K562 (cell line): ENCODE measurements around the gene TCEAL1. TPM values are rescaled to one million over a fixed set of nuclear protein-coding genes. Genes with fewer than 3 reads are reported as not detected.
"Not testable (repeated sequence)": the region's sequence is repeated elsewhere in the genome, so short reads cannot be mapped to it uniquely, and the experiment has no call there.

Experiments used
- ATAC-seq: fragments of 200-7000 bp; cut with Tn5 transposase; 3 replicates; pipeline ENCODE4 v1.9.1; 2020; ENCODE audit warnings: moderate library complexity
- BruUV-seq: library from RNA; stranded (reverse); fragments of 400-500 nt; replicated peaks from 2 replicates; lab custom pipeline; 2021; lab: Mats Ljungman, UMichigan
- CTCF ChIA-PET: fragments of 300-600 bp; formaldehyde crosslinking; extraction: SDS; loops from one replicate; lab custom pipeline; 2021; ENCODE audit warnings: low intra/inter-chr PET ratio; lab: Yijun Ruan, JAX
- POLR2A ChIA-PET: fragments of 300-600, 350-650 bp; sonication (Branson Sonifier 250); formaldehyde crosslinking; extraction: SDS; loops from one replicate; lab custom pipeline; 2021; ENCODE audit warnings: antibody characterized with exemption, inconsistent platforms; lab: Yijun Ruan, JAX
- DNase-seq, 4 experiments: peaks; one replicate each; pipeline versions ENCODE4 v3.0.0 to v3.0.0-alpha.2; 2011 to 2018; ENCODE audit warnings: low spot score in 3 of 4, mixed read lengths in 3 of 4; ENCODE audit errors: extremely low read depth in 1 of 4
- FAIRE-seq: peaks from 2 replicates; lab custom pipeline; 2011; peaks lifted over from hg19 to GRCh38; lab: Jason Lieb, UNC
- H2AFZ ChIP-seq: 2 replicates; pipeline ENCODE4 v1.6.0; 2011; ENCODE audit warnings: low read depth, low read length, control low read depth, inconsistent platforms
- H3K27ac ChIP-seq: fragments of 200-600 bp; 3 replicates; pipeline ENCODE4 v1.8.0; 2011; ENCODE audit warnings: low read depth, mild to moderate bottlenecking, control low read depth, inconsistent platforms, low read length, moderate library complexity, mixed read lengths; ENCODE audit errors: extremely low read depth
- H3K27me3 ChIP-seq, 2 experiments: fragments of 300-600 bp in 1 of 2; 2 replicates in 1 of 2; 3 replicates in 1 of 2; pipeline versions ENCODE4 v1.6.0 to v1.8.0; 2011; ENCODE audit warnings: inconsistent platforms in 2 of 2, low read length in 2 of 2, mild to moderate bottlenecking in 1 of 2, mixed read lengths in 1 of 2, moderate library complexity in 1 of 2; ENCODE audit not compliant: control insufficient read depth in 2 of 2, insufficient read depth in 2 of 2
- H3K36me3 ChIP-seq: fragments of 300-600 bp; 3 replicates; pipeline ENCODE4 v1.8.0; 2011; ENCODE audit warnings: mild to moderate bottlenecking, low read length, inconsistent platforms; ENCODE audit not compliant: control insufficient read depth, insufficient read depth
- H3K4me1 ChIP-seq, 2 experiments: fragments of 200-600 bp in 1 of 2; replicated peaks in 1 of 2; 2 replicates in 1 of 2; 3 replicates in 1 of 2; pipeline versions ENCODE4 v1.5.1 to v1.8.0; 2011; ENCODE audit warnings: inconsistent platforms in 2 of 2, low read length in 2 of 2, mild to moderate bottlenecking in 1 of 2, mixed read lengths in 1 of 2, moderate library complexity in 1 of 2; ENCODE audit not compliant: control insufficient read depth in 2 of 2, insufficient read depth in 2 of 2
- H3K4me2 ChIP-seq: 2 replicates; pipeline ENCODE4 v1.6.1; 2011; ENCODE audit warnings: low read length, control low read depth, inconsistent platforms, mixed read lengths; ENCODE audit not compliant: insufficient read depth
- H3K4me3 ChIP-seq: fragments of 200-600 bp; sonication (generic), shearing (Covaris generic); 2 replicates; pipeline ENCODE4 v1.5.1; 2016; ENCODE audit warnings: control low read depth, inconsistent platforms
- H3K79me2 ChIP-seq: fragments of 200-600 bp; 3 replicates; pipeline ENCODE4 v1.8.0; 2011; ENCODE audit warnings: low read length, inconsistent platforms; ENCODE audit not compliant: control insufficient read depth, insufficient read depth
- H3K9ac ChIP-seq, 2 experiments: 2 replicates each; pipeline versions ENCODE4 v1.6.0 to v1.6.1; 2011; ENCODE audit warnings: low read depth in 2 of 2, low read length in 2 of 2, control low read depth in 1 of 2, inconsistent platforms in 1 of 2, mild to moderate bottlenecking in 1 of 2, mixed read lengths in 1 of 2; ENCODE audit not compliant: insufficient read depth in 1 of 2
- H3K9me1 ChIP-seq: one replicate; pipeline ENCODE4 v1.6.0; 2011; ENCODE audit warnings: inconsistent platforms, mild to moderate bottlenecking, low read length, moderate library complexity; ENCODE audit not compliant: control insufficient read depth, insufficient read depth
- H3K9me3 ChIP-seq: replicated peaks from 2 replicates; pipeline ENCODE4 v1.5.1; 2011; ENCODE audit warnings: low read depth, low read length, inconsistent platforms; ENCODE audit not compliant: control insufficient read depth, insufficient read depth
- H4K20me1 ChIP-seq: replicated peaks from 2 replicates; pipeline ENCODE4 v1.6.1; 2011; ENCODE audit warnings: low read length, inconsistent platforms, mixed read lengths; ENCODE audit not compliant: control insufficient read depth, insufficient read depth
- FOSL1 ChIP-seq: fragments of 200-800 bp; sonication (Bioruptor generic); conservative IDR thresholded peaks from 2 replicates; pipeline ENCODE4 v1.6.1; 2016; ENCODE audit warnings: missing genetic modification characterization, missing compliant biosample characterization
- GTF2A2 ChIP-seq: IDR thresholded peaks from 2 replicates; pipeline ENCODE4 v1.6.1; 2016; ENCODE audit warnings: mild to moderate bottlenecking, missing genetic modification characterization, missing compliant biosample characterization
- NFYB ChIP-seq: IDR thresholded peaks from 2 replicates; pipeline ENCODE4 v1.6.1; 2011; ENCODE audit warnings: mild to moderate bottlenecking, moderate library complexity; ENCODE audit not compliant: insufficient read length; ENCODE audit errors: extremely low read depth
- WGBS: fragments of 100-300 bp; shearing (Covaris generic); methylation state at CpG from one replicate; pipeline ENCODE4 v1.1.6; 2016; ENCODE audit warnings: low coverage, mixed read lengths; ENCODE audit not compliant: insufficient coverage; ENCODE audit errors: missing lambda C conversion rate; 5-methylcytosine and 5-hydroxymethylcytosine counted together
- in situ Hi-C: fragments of 300-500 bp; cut with MboI; formaldehyde crosslinking; loops from 4 replicates; pipeline ENCODE4 v1.15.0; 2018; ENCODE audit warnings: inconsistent platforms, mixed read lengths
- intact Hi-C: fragments of 100-400 bp; cut with micrococcal nuclease; formaldehyde crosslinking; loops from 2 replicates; pipeline ENCODE4 v1.14.2; 2022
- polyA plus RNA-seq, 8 experiments: library from polyadenylated mRNA; depleted of rRNA in 4 of 8; stranded (reverse) in 5 of 8; unstranded in 3 of 8; fragments of >200 nt; fragmentation: Nextera tagmentation in 2 of 8; fragmentation: Illumina TruSeq in 1 of 8; extraction: Ambion mirVana in 2 of 8; extraction: Trizol in 1 of 8; gene quantifications; 2 replicates each; pipeline versions ENCODE4 v1.2.1 to v1.2.3, GENCODE V29; 2011 to 2014; ENCODE audit warnings: inconsistent platforms in 1 of 8, missing spikeins in 1 of 8
- total RNA-seq, 7 experiments: library from RNA; depleted of rRNA in 6 of 7; stranded (reverse); fragments of >200 nt in 6 of 7; fragmentation: Illumina TruSeq in 2 of 7; extraction: Trizol in 2 of 7; gene quantifications; 2 replicates each; pipeline versions ENCODE4 v1.2.1 to v1.2.3, GENCODE V29; 2011 to 2021; ENCODE audit warnings: low replicate concordance in 1 of 7

The TCEAL1 gene
- total and polyA plus RNA-seq, 9 of the 15 experiments (the other 6 are each of a cell fraction or from before 2014, with no cell fraction given), result 2.1 to 5.3 (median 4.0) TPM

- H3K9ac ChIP-seq, H3K4me1 ChIP-seq, H3K9me3 ChIP-seq, H4K20me1 ChIP-seq, H3K79me2 ChIP-seq, intact Hi-C loops, BruUV-seq, H3K4me3 ChIP-seq: not testable (repeated sequence)
- peak; percentile 32; the same call in 1 of the 2 replicates for TF ChIP-seq FOSL1 (tag)
- TF ChIP-seq, all 486 proteins: peak for 1; not testable (repeated sequence) for 485
- CTCF ChIA-PET, H2AFZ ChIP-seq, H3K36me3 ChIP-seq, H3K4me2 ChIP-seq, in situ Hi-C loops, H3K27me3 ChIP-seq, DNase-seq, H3K9me1 ChIP-seq, ATAC-seq, H3K27ac ChIP-seq, FAIRE-seq: not testable (repeated sequence)
- POLR2A ChIA-PET, result interaction anchor here (1.4 kb wide), 1 partner anchor 11 kb away, joined by 4 read pairs; no protein-coding TSS in a partner anchor
- 10% methylated on average over 6 of the region's 7 CpGs for WGBS
These were observed 26.6 kb downstream of the TCEAL1 start for GRCh38 chrX:103655230-103656000.

GRCh38 chrX:103656617-103657016 lies 27.8 kb downstream of the TCEAL1 start:
- no peak for TF ChIP-seq GTF2A2 (tag)
- no peak for TF ChIP-seq NFYB
- Histone ChIP-seq H2AFZ (no peak overlapping the region), H3K9ac (no peak overlapping the region), H3K9me1 (no peaks in the 10 kb centered on the region), H4K20me1 (no peaks in the 10 kb centered on the region), H3K27me3 (no peaks in the 10 kb centered on the region), H3K9me3 (no peaks in the 10 kb centered on the region), H3K4me3 (no peak overlapping the region), H3K4me2 (no peak overlapping the region), H3K4me1 (no peaks in the 10 kb centered on the region), H3K36me3 (no peaks in the 10 kb centered on the region), H3K79me2 (no peaks in the 10 kb centered on the region), H3K27ac (no peak overlapping the region)
- in situ Hi-C loops, result no loop called here
- 5% methylated on average over 3 of the region's 3 CpGs for WGBS
- CTCF ChIA-PET, result interaction anchor here (0.7 kb wide), 1 partner anchor 455 kb away, joined by 3 read pairs; no protein-coding TSS in a partner anchor
- POLR2A ChIA-PET, result interaction anchor here (0.6 to 1.4 kb wide), 2 partner anchors 10 to 22 kb away, joined by 3 to 4 read pairs; no protein-coding TSS in a partner anchor
- DNase-seq (no peak), ATAC-seq (no peak), FAIRE-seq (no peak)
- intact Hi-C loops, result no loop called here
- no TSS peak for BruUV-seq

- H3K4me1 ChIP-seq, H3K4me3 ChIP-seq, H3K36me3 ChIP-seq, H3K27ac ChIP-seq, intact Hi-C loops, DNase-seq, H3K9me3 ChIP-seq, H3K9me1 ChIP-seq, H3K4me2 ChIP-seq, in situ Hi-C loops, FAIRE-seq, H2AFZ ChIP-seq, ATAC-seq, H3K9ac ChIP-seq, H4K20me1 ChIP-seq, BruUV-seq, H3K79me2 ChIP-seq, H3K27me3 ChIP-seq: not testable (repeated sequence)
- ChIA-PET POLR2A (interaction anchor here (0.6 to 1.4 kb wide), 2 partner anchors 10 to 21 kb away, joined by 3 to 4 read pairs; no protein-coding TSS in a partner anchor), CTCF (interaction anchor here (0.7 kb wide), 1 partner anchor 454 kb away, joined by 3 read pairs; no protein-coding TSS in a partner anchor)
- 0% methylated on average over 1 of the region's 2 CpGs for WGBS
These were observed 28.3 kb downstream of the TCEAL1 start for GRCh38 chrX:103657066-103657465.
